ENCODE data around the gene CDK14.

- TF ChIP-seq POLR2AphosphoS5 (IDR thresholded peaks at IDR 0.05; ENCODE audit: low read depth, low read length) (no peak), REST (IDR thresholded peaks at IDR 0.05; ENCODE audit: insufficient read depth in 1 of 2, low read depth in 2 of 2, low read length in 2 of 2) (no peak), TAF1 (IDR thresholded peaks at IDR 0.05; ENCODE audit: borderline replicate concordance, insufficient read depth, low read length) (no peak), SIN3A (IDR thresholded peaks at IDR 0.05; ENCODE audit: borderline replicate concordance, insufficient read depth, low read length) (no peak)
Measured at GRCh38 chr7:90674625-90675024, 78.5 kb downstream of the CDK14 start.

Data from PFSK-1 (cell line).